Activated naive CD8-positive, alpha-beta T cell treated with anti-CD3 and anti-CD28 coated beads, Interleukin-2, amount 50 U/mL, for 16 hours (primary cell): ENCODE results near the gene MAP3K1.
"Not testable (repeated sequence)": the region's sequence is repeated elsewhere in the genome, so short reads cannot be mapped to it uniquely, and the experiment has no call there.

ENCODE experiments used
- DNase-seq: peaks from one replicate; pipeline ENCODE4 v3.0.0-alpha.2; 2020; ENCODE audit warnings: low read depth, low spot score

MAP3K1 gene

GRCh38 chr5:56814963-56815657 lies at the start of gene MAP3K1:
Gene MAP3K1 (plus strand): TSS chr5:56815549. CDS start chr5:56815574, 25 bp downstream.
- DNase-seq = peak; percentile 42

GRCh38 chr5:56766926-56767325 lies 48.4 kb upstream of the MAP3K1 start:
- no peak for DNase-seq

- DNase-seq = no peak
Observed at GRCh38 chr5:56769875-56770604, 45.3 kb upstream of the MAP3K1 start.

- no peak for DNase-seq
Observed at GRCh38 chr5:56772767-56773166, 42.6 kb upstream of the MAP3K1 start.

GRCh38 chr5:56774957-56775356 lies 40.4 kb upstream of the MAP3K1 start:
- DNase-seq = no peak

GRCh38 chr5:56776212-56776846 lies 39.0 kb upstream of the MAP3K1 start:
- not testable (repeated sequence) for DNase-seq

GRCh38 chr5:56783261-56783660 lies 32.1 kb upstream of the MAP3K1 start:
- no peak for DNase-seq

GRCh38 chr5:56786346-56786745 lies 29.0 kb upstream of the MAP3K1 start:
- DNase-seq = no peak

- DNase-seq = no peak
Observed at GRCh38 chr5:56791396-56791795, 24.0 kb upstream of the MAP3K1 start.

- no peak for DNase-seq
Observed at GRCh38 chr5:56798521-56798920, 16.8 kb upstream of the MAP3K1 start.

GRCh38 chr5:56800186-56800585 lies 15.2 kb upstream of the MAP3K1 start:
- DNase-seq = no peak

- no peak for DNase-seq
Observed at GRCh38 chr5:56801256-56801655, 14.1 kb upstream of the MAP3K1 start.

- DNase-seq = no peak
Observed at GRCh38 chr5:56802205-56802604, 13.1 kb upstream of the MAP3K1 start.

- DNase-seq = no peak
Observed at GRCh38 chr5:56803025-56803424, 12.3 kb upstream of the MAP3K1 start.

- DNase-seq = no peak
Observed at GRCh38 chr5:56803894-56804293, 11.5 kb upstream of the MAP3K1 start.

GRCh38 chr5:56807679-56808078 lies 7.7 kb upstream of the MAP3K1 start:
- no peak for DNase-seq

- DNase-seq = no peak
Observed at GRCh38 chr5:56808211-56808610, 7.1 kb upstream of the MAP3K1 start.

- no peak for DNase-seq
Observed at GRCh38 chr5:56810826-56811225, 4.5 kb upstream of the MAP3K1 start.

GRCh38 chr5:56812110-56812509 lies 3.2 kb upstream of the MAP3K1 start:
- no peak for DNase-seq

GRCh38 chr5:56813302-56813701 lies 2.0 kb upstream of the MAP3K1 start:
- DNase-seq = no peak

GRCh38 chr5:56814361-56814962 lies 887 bp upstream of the MAP3K1 start:
- no peak for DNase-seq
